Measurements from ENCODE around the gene TNNI3.

GRCh38 chr19:55113570-55114039, 43.9 kb downstream of the TNNI3 start:
- TF ChIP-seq CTCF (IDR thresholded peaks at IDR 0.05) (no peak), POLR2A (IDR thresholded peaks at IDR 0.05) (peak in 1 of 2 donors; percentile 54), EP300 (IDR thresholded peaks at IDR 0.05) (peak; percentile 94 to 95)
